ENCODE data around the gene FCN1. TPM values are rescaled to one million over a fixed set of nuclear protein-coding genes. Genes with fewer than 3 reads are reported as not detected.

Gene FCN1
- total RNA-seq, 1 donor from 2014 or later = not detected

- Mint-ChIP-seq H3K27me3 (ENCODE audit: unreplicated experiment) (peaks cover 6% of the 10 kb centered on the region), H3K4me3 (ENCODE audit: unreplicated experiment) (no peak overlapping the region), H3K36me3 (ENCODE audit: unreplicated experiment) (peaks cover 6% of the 10 kb centered on the region), H3K9me3 (ENCODE audit: unreplicated experiment) (no peaks in the 10 kb centered on the region), H3K27ac (ENCODE audit: unreplicated experiment) (no peak overlapping the region), H3K4me1 (ENCODE audit: low read depth, unreplicated experiment) (peaks cover 6% of the 10 kb centered on the region)
- no peak for TF ChIP-seq CTCF (IDR thresholded peaks at IDR 0.05; ENCODE audit: partially characterized antibody, unreplicated experiment)
- DNase-seq = no peak
Measured at GRCh38 chr9:134962065-134962972, 44.6 kb upstream of the FCN1 start.

- Mint-ChIP-seq H3K36me3 (ENCODE audit: unreplicated experiment) (peaks cover 6% of the 10 kb centered on the region), H3K9me3 (ENCODE audit: unreplicated experiment) (no peaks in the 10 kb centered on the region), H3K27ac (ENCODE audit: unreplicated experiment) (no peak overlapping the region), H3K27me3 (ENCODE audit: unreplicated experiment) (peaks cover 6% of the 10 kb centered on the region), H3K4me1 (ENCODE audit: low read depth, unreplicated experiment) (peaks cover 2% of the 10 kb centered on the region), H3K4me3 (ENCODE audit: unreplicated experiment) (no peak overlapping the region)
- DNase-seq = no peak
- TF ChIP-seq CTCF (IDR thresholded peaks at IDR 0.05; ENCODE audit: partially characterized antibody, unreplicated experiment) = no peak
Measured at GRCh38 chr9:134961331-134962064, 43.8 kb upstream of the FCN1 start.

GRCh38 chr9:134960701-134961181 lies 43.0 kb upstream of the FCN1 start:
- no peak overlapping the region for H3K4me3 Mint-ChIP-seq (ENCODE audit: unreplicated experiment)
- H3K4me1 Mint-ChIP-seq (ENCODE audit: low read depth, unreplicated experiment) = no peaks in the 10 kb centered on the region
- H3K27me3 Mint-ChIP-seq (ENCODE audit: unreplicated experiment) = peaks cover 6% of the 10 kb centered on the region
- no peaks in the 10 kb centered on the region for H3K9me3 Mint-ChIP-seq (ENCODE audit: unreplicated experiment)
- no peak overlapping the region for H3K27ac Mint-ChIP-seq (ENCODE audit: unreplicated experiment)
- H3K36me3 Mint-ChIP-seq (ENCODE audit: unreplicated experiment) = peaks cover 6% of the 10 kb centered on the region
- TF ChIP-seq CTCF (IDR thresholded peaks at IDR 0.05; ENCODE audit: partially characterized antibody, unreplicated experiment) = no peak
- no peak for DNase-seq

GRCh38 chr9:134959971-134960310 lies 42.2 kb upstream of the FCN1 start:
- no peak overlapping the region for H3K4me3 Mint-ChIP-seq (ENCODE audit: unreplicated experiment)
- H3K36me3 Mint-ChIP-seq (ENCODE audit: unreplicated experiment) = peaks cover 6% of the 10 kb centered on the region
- TF ChIP-seq CTCF (IDR thresholded peaks at IDR 0.05; ENCODE audit: partially characterized antibody, unreplicated experiment) = no peak
- no peaks in the 10 kb centered on the region for H3K9me3 Mint-ChIP-seq (ENCODE audit: unreplicated experiment)
- H3K27ac Mint-ChIP-seq (ENCODE audit: unreplicated experiment) = no peak overlapping the region
- H3K27me3 Mint-ChIP-seq (ENCODE audit: unreplicated experiment) = peaks cover 6% of the 10 kb centered on the region
- H3K4me1 Mint-ChIP-seq (ENCODE audit: low read depth, unreplicated experiment) = no peaks in the 10 kb centered on the region
- DNase-seq = no peak

Data from glutamatergic neuron (in vitro differentiated cells).